WTC11 (cell line): ENCODE measurements around the gene CLEC16A. TPM values are rescaled to one million over a fixed set of nuclear protein-coding genes. Genes with fewer than 3 reads are reported as not detected.
A peak's percentile ranks its signal among the peaks of the same experiment; 100 is the strongest.

Experiments used
- ATAC-seq: fragments of 200-7000 bp; cut with Tn5 transposase; 2 replicates; pipeline ENCODE4 v1.10.0; 2021; ENCODE audit warnings: mild to moderate bottlenecking, moderate library complexity
- CTCF ChIA-PET: fragments of 300-600 bp; sonication (Branson Sonifier 250); formaldehyde crosslinking; loops from one replicate; lab custom pipeline; 2021; ENCODE audit warnings: antibody characterized with exemption; lab: Charles Lee
- POLR2A ChIA-PET: fragments of 350-600 bp; sonication (Branson Sonifier 250); formaldehyde crosslinking; loops from one replicate; lab custom pipeline; 2021; ENCODE audit warnings: antibody characterized with exemption; lab: Charles Lee
- DNase-seq: peaks from one replicate; pipeline ENCODE4 v3.0.0; 2021; ENCODE audit warnings: low spot score
- H3K27ac Mint-ChIP-seq: 2 replicates; pipeline ENCODE4 v1.8.0; 2021; ENCODE audit warnings: mixed read lengths
- H3K27me3 Mint-ChIP-seq: 2 replicates; pipeline ENCODE4 v1.8.0; 2021; ENCODE audit warnings: low read depth, mild to moderate bottlenecking, moderate library complexity, mixed read lengths
- H3K36me3 Mint-ChIP-seq: 2 replicates; pipeline ENCODE4 v1.8.0; 2021; ENCODE audit warnings: mixed read lengths
- H3K4me1 Mint-ChIP-seq: 2 replicates; pipeline ENCODE4 v1.8.0; 2022; ENCODE audit warnings: mixed read lengths
- H3K4me3 Mint-ChIP-seq: 2 replicates; pipeline ENCODE4 v1.8.0; 2021; ENCODE audit warnings: mild to moderate bottlenecking, moderate library complexity, mixed read lengths
- H3K9me3 Mint-ChIP-seq: 2 replicates; pipeline ENCODE4 v1.8.0; 2021; ENCODE audit warnings: mixed read lengths
- ETV6 ChIP-seq: sonication (generic); formaldehyde crosslinking; IDR thresholded peaks from 2 replicates; pipeline ENCODE4 v1.8.1; 2022; ENCODE audit warnings: mild to moderate bottlenecking, missing genetic modification reagents
- GTF2I ChIP-seq: fragments of 250-450 bp; sonication (Bioruptor Pico); conservative IDR thresholded peaks from 2 replicates; pipeline ENCODE4 v1.4.0; 2021; ENCODE audit warnings: mild to moderate bottlenecking
- KAT7 ChIP-seq: sonication (generic); formaldehyde crosslinking; IDR thresholded peaks from 2 replicates; pipeline ENCODE4 v1.8.1; 2023; ENCODE audit warnings: missing genetic modification reagents, mild to moderate bottlenecking, borderline replicate concordance
- MAX ChIP-seq: sonication (generic); formaldehyde crosslinking; IDR thresholded peaks from 2 replicates; pipeline ENCODE4 v1.8.0; 2022; ENCODE audit warnings: mild to moderate bottlenecking, missing genetic modification reagents
- MXD4 ChIP-seq: fragments of 250-450 bp; sonication (Bioruptor Pico); IDR thresholded peaks from 2 replicates; pipeline ENCODE4 v1.8.0; 2021; ENCODE audit warnings: mild to moderate bottlenecking, moderate library complexity, borderline replicate concordance
- NFATC4 ChIP-seq: fragments of 250-450 bp; sonication (Bioruptor Pico); IDR thresholded peaks from 2 replicates; pipeline ENCODE4 v1.9.0; 2021; ENCODE audit warnings: mild to moderate bottlenecking
- NR3C1 ChIP-seq: sonication (generic); formaldehyde crosslinking; conservative IDR thresholded peaks from 2 replicates; pipeline ENCODE4 v1.8.1; 2023; ENCODE audit warnings: low read depth, mild to moderate bottlenecking, missing genetic modification reagents
- RELA ChIP-seq: sonication (generic); formaldehyde crosslinking; IDR thresholded peaks from 2 replicates; pipeline ENCODE4 v1.8.1; 2022; ENCODE audit warnings: missing genetic modification reagents, mild to moderate bottlenecking, borderline replicate concordance
- RORB ChIP-seq: fragments of 250-450 bp; sonication (Bioruptor Pico); IDR thresholded peaks from 2 replicates; pipeline ENCODE4 v1.9.0; 2021; ENCODE audit warnings: mild to moderate bottlenecking
- SMAD3 ChIP-seq: sonication (generic); formaldehyde crosslinking; IDR thresholded peaks from 2 replicates; pipeline ENCODE4 v1.8.0; 2022; ENCODE audit warnings: missing genetic modification reagents, mild to moderate bottlenecking, borderline replicate concordance
- SP1 ChIP-seq: sonication (generic); formaldehyde crosslinking; conservative IDR thresholded peaks from 2 replicates; pipeline ENCODE4 v1.8.1; 2022; ENCODE audit warnings: missing genetic modification reagents
- TEAD4 ChIP-seq: sonication (generic); formaldehyde crosslinking; IDR thresholded peaks from 2 replicates; pipeline ENCODE4 v1.8.0; 2022; ENCODE audit warnings: mild to moderate bottlenecking, missing genetic modification reagents
- ZBTB21 ChIP-seq: sonication (generic); formaldehyde crosslinking; IDR thresholded peaks from 2 replicates; pipeline ENCODE4 v1.8.1; 2023; ENCODE audit warnings: mild to moderate bottlenecking, missing genetic modification reagents, borderline replicate concordance
- ZNF219 ChIP-seq: sonication (generic); formaldehyde crosslinking; IDR thresholded peaks from 2 replicates; pipeline ENCODE4 v1.8.0; 2023; ENCODE audit warnings: missing genetic modification reagents, mild to moderate bottlenecking, borderline replicate concordance
- ZNF263 ChIP-seq: sonication (generic); formaldehyde crosslinking; IDR thresholded peaks from 2 replicates; pipeline ENCODE4 v1.8.1; 2022; ENCODE audit warnings: low read depth, mild to moderate bottlenecking, moderate library complexity, missing genetic modification reagents
- total RNA-seq: library from RNA; stranded (reverse); gene quantifications from 3 replicates; pipeline ENCODE4 v1.2.3, GENCODE V29; 2021
- TF ChIP-seq, protein P1 (sequence below): fragments of 250-450 bp; sonication (Bioruptor Pico); conservative IDR thresholded peaks from 2 replicates; pipeline ENCODE4 v1.9.0; 2021; ENCODE audit warnings: mild to moderate bottlenecking
- TF ChIP-seq, protein P2 (sequence below): fragments of 250-450 bp; sonication (Bioruptor Pico); IDR thresholded peaks from 2 replicates; pipeline ENCODE4 v1.9.0; 2021; ENCODE audit warnings: mild to moderate bottlenecking
- TF ChIP-seq, protein P3 (sequence below): sonication (generic); formaldehyde crosslinking; conservative IDR thresholded peaks from 2 replicates; pipeline ENCODE4 v1.8.1; 2022; ENCODE audit warnings: mild to moderate bottlenecking, missing genetic modification reagents
- TF ChIP-seq, protein P4 (sequence below): sonication (generic); formaldehyde crosslinking; IDR thresholded peaks from 2 replicates; pipeline ENCODE4 v1.8.1; 2023; ENCODE audit warnings: mild to moderate bottlenecking, missing genetic modification reagents, moderate library complexity

Gene CLEC16A
- total RNA-seq, 1 experiment from 2014 or later: 14.4 TPM

GRCh38 chr16:11010575-11011221 is 66.3 kb downstream of the CLEC16A start (continued):
- TF ChIP-seq MXD4 (no peak), ZBTB21 (no peak), TEAD4 (CRISPR knock-in tag) (no peak), SMAD3 (CRISPR knock-in tag) (no peak), NFATC4 (no peak)

DNA sequence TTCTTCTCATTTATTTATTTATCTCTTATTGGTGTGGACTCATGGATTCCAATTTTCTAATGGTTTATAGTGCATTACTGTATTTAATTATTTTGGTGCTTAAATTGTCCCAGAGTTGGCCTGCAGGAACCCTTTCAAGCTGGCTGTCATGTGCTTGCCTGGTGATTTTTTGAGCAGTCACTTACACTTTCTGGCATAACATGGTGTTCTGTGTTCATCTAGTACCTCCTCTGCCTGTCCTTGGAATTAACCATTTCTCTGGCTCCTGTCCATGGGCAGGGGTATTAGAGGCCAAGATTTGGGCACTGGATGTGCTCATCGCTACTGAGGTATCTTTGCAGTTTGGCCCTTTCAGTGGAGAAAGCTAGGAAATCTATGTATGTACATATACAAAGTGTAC is 67.0 kb downstream of the CLEC16A start:
- ATAC-seq: no peak
- ChIA-PET CTCF (no interaction called here), POLR2A (no interaction called here)
- DNase-seq: no peak
- TF ChIP-seq, protein P1, sequence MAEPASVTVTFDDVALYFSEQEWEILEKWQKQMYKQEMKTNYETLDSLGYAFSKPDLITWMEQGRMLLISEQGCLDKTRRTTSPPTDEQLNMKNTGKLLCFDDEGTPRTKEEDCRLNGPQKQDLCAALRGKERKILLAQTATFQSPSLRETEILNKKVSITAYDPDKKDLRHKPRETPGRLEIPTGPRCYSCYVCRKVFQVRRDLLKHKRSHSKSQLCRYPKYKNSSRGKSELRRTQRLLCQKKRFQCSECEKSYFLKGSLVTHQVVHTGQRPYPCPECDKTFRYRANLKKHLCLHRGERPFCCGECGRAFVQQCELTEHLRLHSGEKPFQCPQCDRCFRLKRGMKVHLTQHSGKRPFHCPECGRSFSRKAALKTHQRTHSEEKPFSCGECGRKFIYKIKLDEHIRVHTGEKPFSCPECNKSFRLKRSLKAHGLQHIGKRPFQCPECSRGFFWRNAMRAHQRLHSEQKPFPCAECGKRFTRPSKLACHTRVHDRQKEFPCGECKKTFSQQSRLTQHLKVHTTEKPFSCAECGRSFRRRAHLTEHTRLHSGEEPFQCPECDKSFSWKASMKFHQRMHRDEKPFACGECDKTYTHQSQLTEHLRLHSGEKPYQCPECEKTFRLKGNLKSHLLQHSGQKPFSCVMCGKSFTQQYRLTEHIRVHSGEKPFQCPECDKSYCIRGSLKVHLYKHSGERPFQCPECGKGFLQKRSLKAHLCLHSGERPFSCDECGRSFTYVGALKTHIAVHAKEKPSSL (CRISPR knock-in tag): no peak
- no peak for TF ChIP-seq SMAD3 (CRISPR knock-in tag)
- no peak for TF ChIP-seq RELA (CRISPR knock-in tag)
- TF ChIP-seq, protein P2, sequence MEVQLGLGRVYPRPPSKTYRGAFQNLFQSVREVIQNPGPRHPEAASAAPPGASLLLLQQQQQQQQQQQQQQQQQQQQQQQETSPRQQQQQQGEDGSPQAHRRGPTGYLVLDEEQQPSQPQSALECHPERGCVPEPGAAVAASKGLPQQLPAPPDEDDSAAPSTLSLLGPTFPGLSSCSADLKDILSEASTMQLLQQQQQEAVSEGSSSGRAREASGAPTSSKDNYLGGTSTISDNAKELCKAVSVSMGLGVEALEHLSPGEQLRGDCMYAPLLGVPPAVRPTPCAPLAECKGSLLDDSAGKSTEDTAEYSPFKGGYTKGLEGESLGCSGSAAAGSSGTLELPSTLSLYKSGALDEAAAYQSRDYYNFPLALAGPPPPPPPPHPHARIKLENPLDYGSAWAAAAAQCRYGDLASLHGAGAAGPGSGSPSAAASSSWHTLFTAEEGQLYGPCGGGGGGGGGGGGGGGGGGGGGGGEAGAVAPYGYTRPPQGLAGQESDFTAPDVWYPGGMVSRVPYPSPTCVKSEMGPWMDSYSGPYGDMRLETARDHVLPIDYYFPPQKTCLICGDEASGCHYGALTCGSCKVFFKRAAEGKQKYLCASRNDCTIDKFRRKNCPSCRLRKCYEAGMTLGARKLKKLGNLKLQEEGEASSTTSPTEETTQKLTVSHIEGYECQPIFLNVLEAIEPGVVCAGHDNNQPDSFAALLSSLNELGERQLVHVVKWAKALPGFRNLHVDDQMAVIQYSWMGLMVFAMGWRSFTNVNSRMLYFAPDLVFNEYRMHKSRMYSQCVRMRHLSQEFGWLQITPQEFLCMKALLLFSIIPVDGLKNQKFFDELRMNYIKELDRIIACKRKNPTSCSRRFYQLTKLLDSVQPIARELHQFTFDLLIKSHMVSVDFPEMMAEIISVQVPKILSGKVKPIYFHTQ (CRISPR knock-in tag): no peak
- TF ChIP-seq, protein P3, sequence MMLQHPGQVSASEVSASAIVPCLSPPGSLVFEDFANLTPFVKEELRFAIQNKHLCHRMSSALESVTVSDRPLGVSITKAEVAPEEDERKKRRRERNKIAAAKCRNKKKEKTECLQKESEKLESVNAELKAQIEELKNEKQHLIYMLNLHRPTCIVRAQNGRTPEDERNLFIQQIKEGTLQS (CRISPR knock-in tag): no peak
- TF ChIP-seq MXD4: no peak
- TF ChIP-seq RORB (CRISPR knock-in tag): no peak
- TF ChIP-seq ZNF263: no peak
- no peak for TF ChIP-seq ZNF219 (CRISPR knock-in tag)
- no peak for TF ChIP-seq ETV6 (CRISPR knock-in tag)
- no peak for TF ChIP-seq MAX (CRISPR knock-in tag)
- TF ChIP-seq SP1 (CRISPR knock-in tag): no peak
- peaks cover 7% of the 10 kb centered on the region for H3K4me1 Mint-ChIP-seq
- no peak overlapping the region for H3K27ac Mint-ChIP-seq
- no peak overlapping the region for H3K4me3 Mint-ChIP-seq
- H3K9me3 Mint-ChIP-seq: no peaks in the 10 kb centered on the region
- peaks cover 7% of the 10 kb centered on the region for H3K36me3 Mint-ChIP-seq
- no peaks in the 10 kb centered on the region for H3K27me3 Mint-ChIP-seq

- Mint-ChIP-seq H3K4me3 (no peak overlapping the region), H3K4me1 (peaks cover 2% of the 10 kb centered on the region; the same call in 1 of the 2 replicates), H3K27me3 (no peaks in the 10 kb centered on the region), H3K36me3 (peaks cover 7% of the 10 kb centered on the region), H3K9me3 (no peaks in the 10 kb centered on the region), H3K27ac (peak overlapping the region; percentile 24; the same call in 1 of the 2 replicates)
- POLR2A ChIA-PET: no interaction called here
- TF ChIP-seq, protein P4, sequence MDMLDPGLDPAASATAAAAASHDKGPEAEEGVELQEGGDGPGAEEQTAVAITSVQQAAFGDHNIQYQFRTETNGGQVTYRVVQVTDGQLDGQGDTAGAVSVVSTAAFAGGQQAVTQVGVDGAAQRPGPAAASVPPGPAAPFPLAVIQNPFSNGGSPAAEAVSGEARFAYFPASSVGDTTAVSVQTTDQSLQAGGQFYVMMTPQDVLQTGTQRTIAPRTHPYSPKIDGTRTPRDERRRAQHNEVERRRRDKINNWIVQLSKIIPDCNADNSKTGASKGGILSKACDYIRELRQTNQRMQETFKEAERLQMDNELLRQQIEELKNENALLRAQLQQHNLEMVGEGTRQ: no peak
- TF ChIP-seq GTF2I (CRISPR knock-in tag) (no peak), KAT7 (CRISPR knock-in tag) (no peak), NR3C1 (CRISPR knock-in tag) (no peak)
- ATAC-seq (no peak), DNase-seq (no peak)
- CTCF ChIA-PET: no interaction called here
Measured at GRCh38 chr16:11012841-11013240, 68.5 kb downstream of the CLEC16A start.
